ENCODE measurements around the gene PDE6B. TPM values are rescaled to one million over a fixed set of nuclear protein-coding genes. Genes with fewer than 3 reads are reported as not detected.

Gene PDE6B
- under 1 TPM in 3 of 4 donors, not detected in 1; 0.30 to 0.39 (median 0.32) TPM for total RNA-seq
- polyA plus RNA-seq, result under 1 TPM; 0.03 to 0.48 (median 0.09) TPM
- long read RNA-seq, donor 1, partial matches to known transcripts, result 0 of 1 reads
- long read RNA-seq, donor 1, other reads (novel, unspliced or antisense), result 1 of 1 reads
- long read RNA-seq, donor 2, partial matches to known transcripts, result 0 of 1 reads
- long read RNA-seq, donor 2, other reads (novel, unspliced or antisense), result 1 of 1 reads

DNA sequence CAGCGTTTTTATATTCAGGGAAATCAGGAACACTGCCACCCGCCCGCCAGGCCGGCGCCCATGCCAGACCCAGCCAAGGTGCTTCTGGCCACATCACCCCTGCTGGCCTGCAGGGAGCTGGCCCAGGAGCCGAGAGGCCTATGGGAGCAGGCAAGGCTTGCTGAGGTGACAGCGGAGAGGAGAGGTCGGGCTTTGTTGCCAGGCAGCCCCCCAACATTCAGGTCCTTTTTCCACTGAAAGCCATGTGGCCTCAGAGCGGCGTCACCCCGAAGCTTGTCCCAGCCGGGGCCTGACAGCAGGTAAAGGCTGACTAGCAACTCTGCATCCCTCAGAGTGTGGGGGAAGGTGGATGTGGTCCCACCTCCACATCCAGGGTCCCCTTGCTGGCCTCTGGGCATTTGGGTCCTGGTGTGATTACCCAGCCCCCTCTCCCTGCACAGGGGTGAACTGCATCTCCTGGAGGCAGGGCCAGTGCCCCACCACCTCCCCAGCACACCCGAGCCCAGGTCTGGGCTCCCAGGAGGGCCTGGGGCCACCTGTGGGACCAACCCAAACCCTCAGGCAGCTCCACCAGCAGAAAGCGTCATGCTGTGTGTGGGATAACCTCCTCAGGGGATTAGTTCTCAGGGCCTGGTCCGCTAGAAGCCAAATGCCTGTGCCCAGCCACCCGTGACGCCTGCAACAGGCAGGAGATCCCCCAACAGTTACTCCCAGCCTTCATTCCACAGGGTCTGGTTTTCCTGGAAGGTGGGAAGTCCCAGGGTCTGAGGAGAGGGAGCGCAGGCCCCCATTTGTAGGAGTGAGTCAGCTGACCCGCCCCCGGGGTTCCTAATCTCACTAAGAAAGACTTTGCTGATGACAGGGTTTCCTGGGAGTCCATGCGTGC lies at the start of gene PDE6B:
Gene PDE6B (plus strand): TSS at position 869 of the 886 bp plus-strand sequence. CDS start 54 bp downstream, outside the sequence.
- TF ChIP-seq, protein P1, sequence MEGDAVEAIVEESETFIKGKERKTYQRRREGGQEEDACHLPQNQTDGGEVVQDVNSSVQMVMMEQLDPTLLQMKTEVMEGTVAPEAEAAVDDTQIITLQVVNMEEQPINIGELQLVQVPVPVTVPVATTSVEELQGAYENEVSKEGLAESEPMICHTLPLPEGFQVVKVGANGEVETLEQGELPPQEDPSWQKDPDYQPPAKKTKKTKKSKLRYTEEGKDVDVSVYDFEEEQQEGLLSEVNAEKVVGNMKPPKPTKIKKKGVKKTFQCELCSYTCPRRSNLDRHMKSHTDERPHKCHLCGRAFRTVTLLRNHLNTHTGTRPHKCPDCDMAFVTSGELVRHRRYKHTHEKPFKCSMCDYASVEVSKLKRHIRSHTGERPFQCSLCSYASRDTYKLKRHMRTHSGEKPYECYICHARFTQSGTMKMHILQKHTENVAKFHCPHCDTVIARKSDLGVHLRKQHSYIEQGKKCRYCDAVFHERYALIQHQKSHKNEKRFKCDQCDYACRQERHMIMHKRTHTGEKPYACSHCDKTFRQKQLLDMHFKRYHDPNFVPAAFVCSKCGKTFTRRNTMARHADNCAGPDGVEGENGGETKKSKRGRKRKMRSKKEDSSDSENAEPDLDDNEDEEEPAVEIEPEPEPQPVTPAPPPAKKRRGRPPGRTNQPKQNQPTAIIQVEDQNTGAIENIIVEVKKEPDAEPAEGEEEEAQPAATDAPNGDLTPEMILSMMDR (IDR thresholded peaks at IDR 0.05), result no peak
- no peak for ATAC-seq
- no peak within 1 kb of the TSS for H3K27ac ChIP-seq
- DNase-seq, result no peak
- H3K36me3 ChIP-seq (ENCODE audit: insufficient read depth in 1 of 2, low read depth in 1 of 2), result no peaks in the 10 kb centered on the region
- intact Hi-C loops (cut with DNase I), result no loop called here
- WGBS, 3 donors, result 70 to 77% (median 73%) methylated on average over 21 of the region's 21 CpGs
- H3K4me3 ChIP-seq, result no peak within 1 kb of the TSS
- no peaks in the 10 kb centered on the region for H3K9me3 ChIP-seq
- peaks cover 0 to 19% (median 14%) of the 10 kb centered on the region in 3 donors for H3K27me3 ChIP-seq (ENCODE audit: insufficient read depth in 3 of 3, low read length in 2 of 3)
- no peaks in the 10 kb centered on the region for H3K4me1 ChIP-seq

DNA sequence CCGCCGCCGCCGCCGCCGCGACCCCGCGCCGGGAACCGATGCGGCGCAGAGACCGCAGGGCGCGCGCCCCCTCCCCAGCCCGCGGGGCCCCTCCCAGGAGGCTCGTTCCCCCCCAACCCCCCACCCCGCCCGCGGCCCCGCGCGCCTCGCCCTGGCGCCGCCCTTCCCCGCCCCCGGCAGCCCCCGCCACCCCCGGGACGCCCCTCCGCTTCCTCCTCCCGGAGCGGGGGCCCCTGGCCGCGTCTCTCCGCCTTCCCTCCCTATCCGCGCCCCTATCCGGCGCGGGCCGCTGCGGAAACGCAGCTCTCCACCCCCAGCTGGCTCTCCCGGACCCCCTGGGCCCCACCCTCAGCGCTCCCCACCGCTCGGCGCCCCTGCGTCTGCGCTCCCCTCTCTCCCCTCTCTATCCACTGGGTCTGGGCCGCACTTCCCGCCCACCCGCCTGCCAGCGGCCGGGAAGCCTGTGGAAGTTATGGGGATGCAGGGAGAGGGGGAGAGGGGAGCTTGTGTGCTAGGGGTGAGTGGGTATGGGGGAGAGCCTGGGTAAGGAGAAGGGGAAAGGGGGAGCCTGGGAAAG lies 49.0 kb upstream of the PDE6B start, which contains the start of gene TMEM271:
Gene TMEM271 (minus strand): TSS at position 51 of the 577 bp plus-strand sequence. CDS start 233 bp downstream, outside the sequence.
- H3K36me3 ChIP-seq (ENCODE audit: insufficient read depth in 1 of 2, low read depth in 1 of 2), result no peaks in the 10 kb centered on the region
- DNase-seq (no peak), ATAC-seq (no peak)
- no peaks in the 10 kb centered on the region for H3K4me1 ChIP-seq
- 0 to 2% (median 1%) methylated on average over 8 to 50 of the region's 60 CpGs for WGBS, 3 donors
- intact Hi-C loops (cut with DNase I), result no loop called here
- TF ChIP-seq, protein P1 (IDR thresholded peaks at IDR 0.05), result no peak
- peaks cover 0 to 69% (median 31%) of the 10 kb centered on the region in 3 donors for H3K27me3 ChIP-seq (ENCODE audit: insufficient read depth in 3 of 3, low read length in 2 of 3)
- no peak within 1 kb of the TSS for H3K27ac ChIP-seq
- no peaks in the 10 kb centered on the region for H3K9me3 ChIP-seq
- no peak within 1 kb of the TSS for H3K4me3 ChIP-seq

DNA sequence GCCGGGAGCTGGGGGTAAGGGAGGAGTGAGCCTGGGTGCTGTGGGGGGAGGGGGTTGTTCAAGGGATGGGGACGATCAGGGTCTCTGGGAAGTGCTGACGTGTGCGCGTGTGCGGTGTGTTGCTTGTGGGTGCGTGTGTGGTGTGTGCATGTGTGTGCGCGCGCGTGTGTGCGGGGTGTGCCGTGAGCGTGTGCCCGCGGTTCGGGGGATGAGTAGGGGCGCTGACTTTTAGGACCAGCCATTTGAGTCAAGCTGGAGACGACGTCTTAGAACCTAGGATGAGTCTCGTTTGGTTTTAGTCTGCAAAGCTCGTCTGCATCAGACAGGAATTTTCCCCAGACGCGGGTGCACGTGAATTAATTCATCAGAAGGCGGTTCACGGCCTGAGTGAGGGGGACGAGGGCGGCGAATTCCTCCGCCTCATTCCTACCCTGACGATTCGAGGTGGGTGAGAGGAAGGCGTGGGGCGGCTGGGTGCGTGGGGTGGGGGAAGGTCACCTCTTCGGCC lies 48.3 kb upstream of the PDE6B start:
- no peaks in the 10 kb centered on the region for H3K4me1 ChIP-seq
- H3K27ac ChIP-seq, result no peak overlapping the region
- intact Hi-C loops (cut with DNase I), result no loop called here
- no peaks in the 10 kb centered on the region for H3K36me3 ChIP-seq (ENCODE audit: insufficient read depth in 1 of 2, low read depth in 1 of 2)
- TF ChIP-seq, protein P1 (IDR thresholded peaks at IDR 0.05), result no peak
- peaks cover 0 to 64% (median 34%) of the 10 kb centered on the region in 3 donors for H3K27me3 ChIP-seq (ENCODE audit: insufficient read depth in 3 of 3, low read length in 2 of 3)
- 1 to 2% (median 2%) methylated on average over 35 to 37 of the region's 37 CpGs for whole genome bisulfite sequencing, 3 donors
- no peaks in the 10 kb centered on the region for H3K9me3 ChIP-seq
- H3K4me3 ChIP-seq, result no peak overlapping the region
- DNase-seq (no peak), ATAC-seq (no peak)

DNA sequence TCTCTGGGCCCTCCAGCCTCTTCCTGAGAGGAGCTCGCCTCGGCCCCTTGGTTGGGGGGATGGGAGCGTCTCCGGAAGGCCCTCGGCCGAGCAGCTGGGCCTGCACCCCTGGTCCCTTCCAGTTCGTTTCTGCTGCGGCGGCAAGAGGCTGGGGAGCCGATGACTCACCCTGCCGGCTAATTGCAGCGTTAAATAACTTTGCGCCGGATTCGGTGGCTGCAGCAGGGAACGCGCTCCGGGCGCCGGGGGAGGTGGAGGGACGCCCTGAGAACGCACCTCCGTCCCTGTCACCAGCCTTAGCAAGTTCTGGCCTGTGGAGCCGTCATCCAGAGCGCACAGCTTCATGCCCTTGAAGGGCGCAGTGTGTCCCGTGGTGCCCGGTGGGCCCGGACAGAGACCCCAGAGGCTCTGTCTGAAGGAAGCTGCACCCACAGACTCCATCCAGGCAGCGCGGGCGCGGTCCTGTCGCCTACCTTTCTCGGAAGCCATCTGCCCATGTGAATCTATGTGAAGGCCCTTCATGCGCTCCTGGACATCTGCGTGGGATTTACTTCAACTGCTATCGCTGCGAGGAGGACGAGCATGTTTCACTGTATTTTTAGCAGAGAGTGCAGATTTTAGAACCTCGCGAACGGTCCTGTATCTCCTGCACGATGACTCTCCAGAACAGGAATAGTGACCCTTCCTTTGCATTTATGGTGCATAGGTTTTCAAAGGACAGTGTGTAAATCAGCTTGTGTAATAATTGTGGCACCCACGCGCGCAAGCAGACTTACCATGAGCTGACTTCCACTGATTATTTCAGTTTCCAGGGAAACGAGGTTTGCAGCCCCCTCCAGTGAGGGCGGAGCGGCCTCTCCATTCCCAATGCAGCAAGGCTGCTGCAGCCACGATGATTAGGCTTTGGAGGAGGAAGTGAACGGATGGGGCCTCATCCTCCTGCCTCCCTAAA lies 47.6 kb upstream of the PDE6B start:
- no peak overlapping the region for H3K4me3 ChIP-seq
- intact Hi-C loops (cut with DNase I), result no loop called here
- H3K9me3 ChIP-seq, result no peaks in the 10 kb centered on the region
- TF ChIP-seq, protein P1 (IDR thresholded peaks at IDR 0.05), result no peak
- no peaks in the 10 kb centered on the region for H3K36me3 ChIP-seq (ENCODE audit: insufficient read depth in 1 of 2, low read depth in 1 of 2)
- no peak overlapping the region for H3K27ac ChIP-seq
- peaks cover 0 to 58% (median 34%) of the 10 kb centered on the region in 3 donors for H3K27me3 ChIP-seq (ENCODE audit: insufficient read depth in 3 of 3, low read length in 2 of 3)
- 4 to 7% (median 4%) methylated on average over 49 to 52 of the region's 52 CpGs for WGBS, 3 donors
- ATAC-seq, result no peak
- no peaks in the 10 kb centered on the region for H3K4me1 ChIP-seq
- DNase-seq, result no peak

Data from psoas muscle (tissue), 8 donors.